DND-41 (cell line): ENCODE data around the gene SERPINB8.
A peak's percentile ranks its signal among the peaks of the same experiment; 100 is the strongest.

ENCODE experiments used
- CTCF ChIP-seq: IDR thresholded peaks from 2 replicates; pipeline ENCODE4 v1.5.1; 2012; ENCODE audit warnings: borderline replicate concordance, low read length, moderate library complexity, mild to moderate bottlenecking; ENCODE audit not compliant: poor library complexity, severe bottlenecking; ENCODE audit errors: extremely low read depth
- EZH2 ChIP-seq: IDR thresholded peaks from 3 replicates; pipeline ENCODE4 v1.6.1; 2012; ENCODE audit warnings: borderline replicate concordance, low read depth, mild to moderate bottlenecking, moderate library complexity, low read length, inconsistent platforms; ENCODE audit not compliant: severe bottlenecking

- TF ChIP-seq CTCF (peak; percentile 88), EZH2 (no peak)
Observed at GRCh38 chr18:63963615-63964256, 6.1 kb upstream of the SERPINB8 start.
